GM08714 (cell line): ENCODE data around the gene ZNF529.

Experiments
- H3K4me3 ChIP-seq: fragments of 200-500 bp; sonication (Bioruptor generic); 2 replicates; pipeline ENCODE4 v1.5.1; 2014; ENCODE audit warnings: mild to moderate bottlenecking, low read length, inconsistent platforms
- ZNF274 ChIP-seq: IDR thresholded peaks from 2 replicates; pipeline ENCODE4 v1.6.1; 2012; ENCODE audit warnings: mild to moderate bottlenecking, low read depth, low read length

Gene ZNF529

DNA sequence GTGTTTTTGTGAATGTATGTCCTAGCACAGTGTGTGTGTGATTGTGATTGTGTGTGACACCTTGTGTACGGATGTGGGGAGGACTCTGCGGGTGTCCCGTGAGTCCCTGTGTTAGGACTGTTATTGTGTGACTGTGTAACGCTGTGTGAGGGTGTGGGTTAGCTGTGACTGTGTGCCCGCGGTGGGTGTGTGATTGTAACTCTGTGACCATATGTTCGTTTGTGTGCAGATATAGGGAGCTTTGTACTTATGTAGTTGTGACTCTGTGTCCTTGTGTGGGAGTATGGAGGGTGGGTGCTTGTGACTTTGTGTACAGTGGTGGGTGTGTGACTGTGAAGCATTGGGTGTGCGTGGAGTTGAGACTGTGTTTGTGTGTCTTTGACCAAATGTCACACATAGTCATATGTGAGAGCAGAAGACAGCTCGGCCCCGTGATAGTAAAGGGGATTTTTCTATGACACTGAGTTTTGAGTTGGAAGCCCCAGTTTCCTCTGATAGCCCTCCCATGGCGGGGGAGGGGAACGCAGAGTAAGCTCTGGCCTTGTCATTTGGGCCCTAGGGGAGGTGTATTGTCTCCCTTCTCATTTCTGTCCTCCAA is 44.1 kb downstream of the ZNF529 start:
- TF ChIP-seq ZNF274: no peak
- H3K4me3 ChIP-seq: peak overlapping the region; percentile 85

DNA sequence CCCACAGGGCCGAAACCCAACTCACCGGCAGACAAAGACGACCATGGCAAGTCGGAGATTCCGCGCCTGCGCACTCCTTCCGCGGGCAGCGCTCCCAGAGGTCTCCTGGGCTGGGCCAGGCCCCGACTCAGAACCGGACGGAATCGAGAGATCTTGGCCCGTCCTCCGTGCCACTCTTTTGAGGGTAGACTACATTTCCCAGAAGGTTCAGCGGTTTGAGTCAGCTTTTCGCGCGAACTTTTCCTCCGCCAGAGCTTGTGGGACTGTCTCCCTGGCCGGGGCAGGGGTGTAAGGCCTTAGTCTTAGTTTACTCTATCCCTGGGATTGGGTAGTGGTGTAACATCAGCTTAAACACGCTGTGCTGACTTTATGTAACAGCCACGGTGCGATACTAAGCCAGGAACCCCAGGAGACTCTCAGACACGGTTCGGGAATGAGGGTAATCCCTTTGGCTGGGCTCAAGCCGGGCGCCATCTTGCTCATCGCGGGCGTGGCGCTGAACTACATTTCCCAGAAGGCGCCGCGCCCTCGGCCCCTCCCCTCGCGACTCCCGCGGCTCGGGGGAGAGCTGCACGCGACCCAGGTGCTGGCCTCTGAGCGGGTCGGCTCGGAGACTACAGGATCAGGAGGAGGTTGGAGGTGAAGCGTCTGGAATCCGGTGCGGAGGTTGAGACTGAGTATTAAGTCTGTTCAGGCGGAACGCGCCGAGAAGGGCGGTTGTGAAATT is 44.7 kb downstream of the ZNF529 start, which contains the start of gene ZNF260:
TSS of gene ZNF260 (minus strand) at position 78 of the 727 bp plus-strand sequence. CDS start 13,033 bp downstream, outside the sequence.
- TF ChIP-seq ZNF274: no peak
- H3K4me3 ChIP-seq: peak within 1 kb of the TSS; percentile 85

DNA sequence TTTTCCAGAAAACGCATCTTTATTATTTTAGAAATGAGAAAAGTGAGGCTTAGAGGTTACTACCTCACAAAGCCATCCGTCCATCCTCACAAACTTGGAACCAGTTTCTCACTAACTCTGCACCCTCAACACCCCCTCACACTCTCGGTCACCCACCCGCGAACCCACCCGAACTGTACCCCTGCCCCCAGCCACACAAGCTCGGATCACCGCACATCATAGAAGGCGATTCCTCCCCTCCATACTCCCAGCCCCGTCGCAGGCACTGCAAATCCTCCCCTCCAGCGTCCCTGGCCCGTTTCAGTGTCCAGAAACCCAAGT is 45.3 kb downstream of the ZNF529 start:
- TF ChIP-seq ZNF274: no peak

DNA sequence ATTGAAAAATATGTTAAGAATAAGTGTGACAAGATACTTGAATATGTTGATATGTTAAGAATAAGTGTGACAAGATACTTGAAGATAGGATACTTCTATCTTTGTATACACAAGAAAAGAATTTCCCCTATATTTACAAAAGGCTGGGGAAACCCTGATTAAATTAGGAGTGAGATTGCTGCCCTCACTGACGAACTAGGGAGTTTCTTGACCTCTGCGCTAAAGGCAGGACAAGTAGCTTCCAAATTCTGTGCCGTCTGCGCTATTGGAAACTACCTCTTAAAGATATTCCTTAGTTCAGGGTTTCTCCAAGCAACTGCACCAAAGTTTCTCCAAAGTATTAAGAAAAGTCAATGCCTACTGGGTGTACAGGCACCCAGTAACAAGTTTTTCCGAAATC is 45.8 kb downstream of the ZNF529 start:
- no peak for TF ChIP-seq ZNF274

More for the DNA sequence above, 45.3 kb downstream of the ZNF529 start:
- peak overlapping the region; percentile 85 for H3K4me3 ChIP-seq

DNA sequence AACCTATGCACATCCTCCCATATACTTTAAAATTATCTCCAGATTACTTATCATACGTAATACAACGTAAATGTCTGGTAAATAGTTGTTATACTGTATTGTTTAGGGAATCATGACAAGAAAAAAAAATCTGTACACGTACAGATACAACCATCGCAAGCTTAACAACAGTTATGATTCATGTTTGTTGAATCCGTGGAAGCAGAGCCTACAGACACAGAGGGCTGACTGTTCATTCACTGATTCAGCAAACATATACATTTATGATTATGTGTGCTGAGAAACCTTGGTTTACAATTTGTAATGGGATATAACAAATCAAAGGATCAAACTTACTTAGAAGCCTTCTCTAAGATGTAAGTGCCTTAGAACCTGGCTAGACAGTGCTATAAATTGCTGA is 46.5 kb downstream of the ZNF529 start:
- peak overlapping the region; percentile 32; the same call in 1 of the 2 replicates for H3K4me3 ChIP-seq
- TF ChIP-seq ZNF274: no peak

More for the DNA sequence above, 45.8 kb downstream of the ZNF529 start:
- H3K4me3 ChIP-seq: peak overlapping the region; percentile 85

DNA sequence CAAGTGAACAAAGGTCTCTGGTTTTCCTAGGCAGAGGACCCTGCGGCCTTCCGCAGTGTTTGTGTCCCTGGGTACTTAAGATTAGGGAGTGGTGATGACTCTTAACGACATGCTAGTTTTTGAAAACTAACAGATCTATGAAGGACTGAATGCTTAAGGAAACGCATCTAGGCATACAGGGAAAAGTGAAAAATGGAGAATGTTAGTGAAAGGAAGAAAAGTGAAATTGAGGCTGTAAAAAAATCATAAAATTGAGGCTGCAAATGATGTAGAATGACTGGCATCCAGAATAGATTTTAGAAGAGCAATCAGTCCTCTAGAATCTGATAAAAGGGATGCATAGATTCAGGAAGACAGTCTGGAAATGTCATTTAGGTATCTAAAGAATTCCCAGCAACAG is 48.5 kb downstream of the ZNF529 start:
- TF ChIP-seq ZNF274: no peak
- H3K4me3 ChIP-seq: no peak overlapping the region

DNA sequence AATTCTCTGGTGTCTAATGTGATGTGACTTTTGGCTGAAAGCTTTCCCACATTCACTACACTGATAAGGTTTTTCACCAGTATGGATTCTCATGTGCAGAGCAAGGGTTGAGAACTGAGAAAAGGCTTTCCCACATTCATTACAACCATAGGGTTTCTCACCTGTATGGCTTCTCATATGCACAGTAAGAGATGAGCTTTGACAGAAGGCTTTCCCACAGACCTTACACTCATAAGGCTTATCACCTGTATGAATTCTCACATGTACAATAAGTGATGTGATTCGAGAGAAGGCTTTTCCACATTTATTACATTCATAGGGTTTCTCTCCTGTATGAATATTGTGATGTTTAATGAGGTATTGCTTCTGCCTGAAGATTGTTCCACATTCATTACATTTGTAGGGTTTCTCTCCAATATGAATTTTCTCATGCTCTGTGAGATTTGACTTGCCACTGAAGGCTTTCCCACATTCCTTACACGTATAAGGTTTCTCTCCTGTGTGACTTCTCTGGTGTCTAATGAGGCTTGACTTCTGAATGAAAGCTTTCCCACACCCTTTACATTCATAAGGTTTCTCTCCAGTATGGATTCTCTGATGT is 59.0 kb downstream of the ZNF529 start:
- peak; percentile 72 for TF ChIP-seq ZNF274
- H3K4me3 ChIP-seq: no peak overlapping the region

DNA sequence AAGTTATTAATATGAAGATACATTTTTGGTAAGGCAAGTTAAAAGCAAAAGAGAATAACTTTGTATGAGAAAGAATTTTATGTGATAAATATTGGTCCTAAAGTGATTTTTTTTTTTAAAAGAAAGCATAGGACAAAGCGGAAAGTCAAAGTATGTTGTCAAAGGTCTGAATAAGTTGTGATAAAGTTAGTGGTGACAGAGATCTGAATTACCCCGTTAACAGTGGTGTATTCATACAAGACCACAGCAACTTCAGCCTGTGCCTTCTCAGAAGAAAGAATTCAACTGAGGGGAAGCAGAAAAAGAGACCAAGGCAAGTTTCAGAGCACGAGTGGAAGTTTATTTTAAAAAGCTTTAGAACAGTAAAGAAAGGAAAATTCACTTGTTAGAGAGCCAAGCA is 64.8 kb downstream of the ZNF529 start:
- no peak for TF ChIP-seq ZNF274
- H3K4me3 ChIP-seq: no peak overlapping the region

DNA sequence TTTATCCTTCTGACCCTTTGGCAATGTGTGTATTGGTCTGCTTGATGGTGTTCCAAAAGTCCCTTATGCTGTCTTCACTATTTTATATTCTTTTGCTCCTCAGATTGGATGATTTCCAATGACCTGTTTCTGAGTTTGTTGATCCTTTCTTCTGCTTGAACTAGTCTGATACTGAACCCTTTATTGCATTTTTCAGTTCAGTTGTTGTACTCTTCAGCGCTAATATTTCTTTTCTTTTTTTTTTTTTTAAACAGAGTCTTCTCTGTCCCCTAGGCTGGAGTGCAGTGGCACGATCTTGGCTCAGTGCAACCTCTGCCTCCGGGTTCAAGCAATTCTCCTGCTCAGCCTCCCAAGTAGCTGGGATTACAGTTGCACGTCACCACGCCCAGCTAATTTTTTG is 71.1 kb downstream of the ZNF529 start:
- no peak overlapping the region for H3K4me3 ChIP-seq
- no peak for TF ChIP-seq ZNF274

DNA sequence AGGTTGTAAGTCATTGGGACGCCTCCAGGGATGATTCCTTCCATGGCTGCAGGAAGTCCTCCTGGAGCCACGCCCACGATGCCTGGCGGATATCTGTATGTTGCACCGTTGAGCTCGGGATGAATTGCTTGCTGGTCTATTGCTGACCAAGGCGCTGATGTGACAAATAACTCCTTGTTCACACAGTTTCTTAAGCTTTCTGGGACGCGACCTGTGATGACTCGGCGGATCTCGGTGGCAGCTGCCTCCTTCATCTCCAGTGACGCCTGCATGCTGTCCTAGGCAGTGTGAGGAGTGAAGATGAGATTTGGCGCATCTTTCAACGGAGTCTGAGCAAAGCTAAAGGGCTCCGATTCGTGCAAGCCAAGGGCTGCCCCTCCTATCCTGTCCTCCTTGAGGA is 76.1 kb downstream of the ZNF529 start:
- TF ChIP-seq ZNF274: no peak
- H3K4me3 ChIP-seq: no peak overlapping the region
